Spleen (tissue), 7 donors: ENCODE measurements around the gene PREPL.

Experiments
- CTCF ChIP-seq, 11 experiments: fragments of 200-600 bp in 7 of 11; fragments of 450-650 bp in 4 of 11; sonication (generic) in 4 of 11; IDR thresholded peaks in 8 of 11; conservative IDR thresholded peaks in 3 of 11; 1 replicate in 7 of 11; 2 replicates in 4 of 11; pipeline versions ENCODE4 v1.4.0 to v1.8.0; 2016 to 2021; ENCODE audit warnings: antibody characterized with exemption in 11 of 11, inconsistent platforms in 4 of 11, mild to moderate bottlenecking in 1 of 11
- POLR2A ChIP-seq, 3 donors: fragments of 450-650 bp; IDR thresholded peaks; one replicate each; pipeline ENCODE4 v1.5.1; 2017; ENCODE audit warnings: antibody characterized with exemption in 3 of 3, mild to moderate bottlenecking in 1 of 3
- donor health status: DM: no; HTN: no; CAD: no; lungs with moderate emphysema.
- donor health status: DM: no; HTN: no; CAD: no.
- donor health status: DM: no; HTN: no; CAD: no.

- TF ChIP-seq CTCF (IDR thresholded peaks at IDR 0.05 in 8 of 11, conservative IDR thresholded peaks at IDR 0.05 in 3 of 11) (no peak), POLR2A (IDR thresholded peaks at IDR 0.05) (no peak)
Observed at GRCh38 chr2:44328750-44329149, 32.5 kb downstream of the PREPL start.
